Measurements from ENCODE around the gene PLCB2.
A peak's percentile ranks its signal among the peaks of the same experiment; 100 is the strongest.

The PLCB2 gene

DNA sequence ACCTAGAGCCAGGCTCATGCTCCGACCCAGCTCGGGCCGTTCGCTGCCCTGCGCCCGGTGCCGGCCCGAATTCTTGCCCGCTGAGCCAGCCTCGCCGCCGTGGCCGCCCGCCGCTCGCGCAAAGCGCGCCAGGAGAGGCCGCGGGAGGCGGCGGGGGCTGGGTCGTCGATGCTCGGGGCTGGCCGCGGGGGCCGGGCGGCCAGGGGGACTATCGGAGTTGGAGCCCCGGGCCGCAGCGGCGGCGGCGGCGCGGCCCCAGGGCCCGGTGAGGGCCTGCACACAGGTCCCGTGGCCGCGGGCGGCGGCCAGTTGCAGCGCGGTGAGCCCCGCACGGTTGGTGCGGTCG lies 26.0 kb downstream of the PLCB2 start:
- TF ChIP-seq CTCF (IDR thresholded peaks at IDR 0.05; ENCODE audit: insufficient read depth, low read length), result no peak
- no peak for TF ChIP-seq GABPA (IDR thresholded peaks at IDR 0.05; ENCODE audit: low read depth)
- TF ChIP-seq POLR2AphosphoS5 (IDR thresholded peaks at IDR 0.05; ENCODE audit: low read depth), result no peak
- TF ChIP-seq, protein P1, sequence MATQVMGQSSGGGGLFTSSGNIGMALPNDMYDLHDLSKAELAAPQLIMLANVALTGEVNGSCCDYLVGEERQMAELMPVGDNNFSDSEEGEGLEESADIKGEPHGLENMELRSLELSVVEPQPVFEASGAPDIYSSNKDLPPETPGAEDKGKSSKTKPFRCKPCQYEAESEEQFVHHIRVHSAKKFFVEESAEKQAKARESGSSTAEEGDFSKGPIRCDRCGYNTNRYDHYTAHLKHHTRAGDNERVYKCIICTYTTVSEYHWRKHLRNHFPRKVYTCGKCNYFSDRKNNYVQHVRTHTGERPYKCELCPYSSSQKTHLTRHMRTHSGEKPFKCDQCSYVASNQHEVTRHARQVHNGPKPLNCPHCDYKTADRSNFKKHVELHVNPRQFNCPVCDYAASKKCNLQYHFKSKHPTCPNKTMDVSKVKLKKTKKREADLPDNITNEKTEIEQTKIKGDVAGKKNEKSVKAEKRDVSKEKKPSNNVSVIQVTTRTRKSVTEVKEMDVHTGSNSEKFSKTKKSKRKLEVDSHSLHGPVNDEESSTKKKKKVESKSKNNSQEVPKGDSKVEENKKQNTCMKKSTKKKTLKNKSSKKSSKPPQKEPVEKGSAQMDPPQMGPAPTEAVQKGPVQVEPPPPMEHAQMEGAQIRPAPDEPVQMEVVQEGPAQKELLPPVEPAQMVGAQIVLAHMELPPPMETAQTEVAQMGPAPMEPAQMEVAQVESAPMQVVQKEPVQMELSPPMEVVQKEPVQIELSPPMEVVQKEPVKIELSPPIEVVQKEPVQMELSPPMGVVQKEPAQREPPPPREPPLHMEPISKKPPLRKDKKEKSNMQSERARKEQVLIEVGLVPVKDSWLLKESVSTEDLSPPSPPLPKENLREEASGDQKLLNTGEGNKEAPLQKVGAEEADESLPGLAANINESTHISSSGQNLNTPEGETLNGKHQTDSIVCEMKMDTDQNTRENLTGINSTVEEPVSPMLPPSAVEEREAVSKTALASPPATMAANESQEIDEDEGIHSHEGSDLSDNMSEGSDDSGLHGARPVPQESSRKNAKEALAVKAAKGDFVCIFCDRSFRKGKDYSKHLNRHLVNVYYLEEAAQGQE (IDR thresholded peaks at IDR 0.05; ENCODE audit: insufficient replicate concordance, low read depth), result no peak
- TF ChIP-seq SPI1 (IDR thresholded peaks at IDR 0.05; ENCODE audit: borderline replicate concordance, low read depth), result no peak
- peak overlapping the region; percentile 61 for H3K4me3 ChIP-seq (replicated peaks; ENCODE audit: insufficient read depth, low read length)
- DNase-seq (ENCODE audit: low read depth in 1 of 2, low spot score in 1 of 2), result no peak
- no peaks in the 10 kb centered on the region for H3K27me3 ChIP-seq (ENCODE audit: insufficient read depth, poor library complexity, severe bottlenecking)
- H3K27ac ChIP-seq (replicated peaks), result no peak overlapping the region

GRCh38 chr15:40281057-40281800 lies 26.5 kb downstream of the PLCB2 start:
- TF ChIP-seq SPI1 (IDR thresholded peaks at IDR 0.05; ENCODE audit: borderline replicate concordance, low read depth), result no peak
- no peak for TF ChIP-seq POLR2AphosphoS5 (IDR thresholded peaks at IDR 0.05; ENCODE audit: low read depth)
- TF ChIP-seq CTCF (IDR thresholded peaks at IDR 0.05; ENCODE audit: insufficient read depth, low read length), result no peak
- TF ChIP-seq, protein P1 (IDR thresholded peaks at IDR 0.05; ENCODE audit: insufficient replicate concordance, low read depth), result no peak
- no peak for TF ChIP-seq GABPA (IDR thresholded peaks at IDR 0.05; ENCODE audit: low read depth)
- no peak overlapping the region for H3K27ac ChIP-seq (replicated peaks)
- DNase-seq (ENCODE audit: low read depth in 1 of 2, low spot score in 1 of 2), result no peak
- no peaks in the 10 kb centered on the region for H3K27me3 ChIP-seq (ENCODE audit: insufficient read depth, poor library complexity, severe bottlenecking)
- no peak overlapping the region for H3K4me3 ChIP-seq (replicated peaks; ENCODE audit: insufficient read depth, low read length)

- TF ChIP-seq GABPA (IDR thresholded peaks at IDR 0.05; ENCODE audit: low read depth), result no peak
- no peak overlapping the region for H3K27ac ChIP-seq (replicated peaks)
- H3K4me3 ChIP-seq (replicated peaks; ENCODE audit: insufficient read depth, low read length), result no peak overlapping the region
- no peaks in the 10 kb centered on the region for H3K27me3 ChIP-seq (ENCODE audit: insufficient read depth, poor library complexity, severe bottlenecking)
- no peak for DNase-seq (ENCODE audit: low read depth in 1 of 2, low spot score in 1 of 2)
Observed at GRCh38 chr15:40280260-40281056, 27.3 kb downstream of the PLCB2 start.

DNA sequence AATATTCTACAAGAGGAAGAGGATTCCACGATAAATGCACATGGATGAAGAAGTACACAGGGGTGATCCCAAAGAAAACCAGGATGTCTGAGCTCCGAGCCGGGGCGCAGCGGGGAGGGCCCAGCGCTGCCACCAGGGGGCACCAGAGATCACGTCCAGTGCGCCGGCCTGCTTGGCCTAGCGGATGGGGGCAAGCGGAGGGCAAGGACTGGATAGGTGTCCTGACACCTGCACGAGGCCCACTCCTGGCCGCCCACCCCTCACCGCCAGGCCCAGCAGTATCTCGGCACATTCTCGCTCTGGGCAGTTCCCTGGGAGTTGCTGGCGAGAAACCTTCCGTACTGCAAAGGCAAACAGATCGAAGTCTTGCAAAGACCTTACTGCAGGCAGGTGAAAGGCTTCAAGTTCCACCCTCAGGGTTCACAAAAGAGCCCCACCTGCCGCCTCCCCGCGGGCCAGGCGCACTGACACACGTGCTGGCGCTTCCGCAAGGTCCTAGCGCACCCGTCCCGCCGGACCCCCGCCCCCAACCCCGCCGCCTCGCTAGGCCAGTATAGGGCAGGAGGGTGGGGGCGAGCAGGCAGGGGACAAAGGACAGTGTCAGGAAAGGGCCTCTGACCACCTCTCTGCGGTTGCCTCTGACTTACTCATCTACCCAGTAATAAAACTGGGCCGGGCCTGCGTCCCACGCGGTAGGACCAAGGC lies 28.1 kb downstream of the PLCB2 start:
- Histone ChIP-seq H3K4me3 (replicated peaks; ENCODE audit: insufficient read depth, low read length) (no peak overlapping the region), H3K27me3 (ENCODE audit: insufficient read depth, poor library complexity, severe bottlenecking) (no peaks in the 10 kb centered on the region), H3K27ac (replicated peaks) (no peak overlapping the region)
- DNase-seq (ENCODE audit: low read depth in 1 of 2, low spot score in 1 of 2), result peak in 1 of 2 experiments; percentile 51
- TF ChIP-seq, protein P1 (IDR thresholded peaks at IDR 0.05; ENCODE audit: insufficient replicate concordance, low read depth), result no peak
- peak; percentile 70 for TF ChIP-seq CTCF (IDR thresholded peaks at IDR 0.05; ENCODE audit: insufficient read depth, low read length)
